GM21825 (cell line): Measurements from ENCODE around the gene PTPN21.

Experiments used
- ATAC-seq: cut with Tn5 transposase; IDR thresholded peaks from one replicate; pipeline ENCODE4 v1.9.1; 2021; ENCODE audit warnings: mild to moderate bottlenecking, moderate library complexity; ENCODE audit not compliant: unreplicated experiment

The PTPN21 gene

DNA sequence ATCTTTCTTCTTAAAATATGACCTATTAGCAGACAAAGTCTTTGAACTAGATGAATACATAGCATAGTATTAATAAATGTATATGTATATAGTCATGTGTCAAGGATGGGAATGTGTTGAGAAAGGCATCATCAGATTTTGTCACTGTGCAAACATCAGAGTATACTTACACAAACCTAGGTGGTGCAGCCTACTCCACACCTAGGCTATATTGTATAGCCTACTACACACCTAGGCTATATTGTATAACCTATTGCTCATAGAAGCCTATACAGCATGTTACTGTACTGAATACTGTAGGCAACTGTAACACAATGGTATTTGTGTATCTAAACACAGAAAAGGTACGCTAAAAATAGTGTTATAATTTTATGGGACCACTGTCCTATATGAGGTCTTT lies 47.6 kb downstream of the PTPN21 start:
- no peak for ATAC-seq

DNA sequence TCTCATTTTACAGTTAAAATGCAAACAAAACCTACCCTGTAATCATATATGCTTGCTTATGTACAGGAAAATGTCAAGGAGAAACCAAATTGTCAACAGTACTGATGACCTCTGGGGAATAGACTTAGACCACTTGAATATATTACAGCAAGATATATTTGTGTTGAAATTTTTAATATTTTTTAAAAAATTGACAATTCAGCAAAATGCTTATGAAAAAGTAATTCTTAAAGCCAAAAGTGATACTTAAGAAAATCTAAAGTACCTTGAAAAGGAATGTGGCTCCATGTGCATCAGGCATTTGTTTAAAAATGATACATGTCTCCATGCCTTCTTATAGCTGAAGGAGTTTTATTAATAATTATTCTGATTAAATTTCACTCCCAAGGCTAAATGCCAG lies 49.2 kb downstream of the PTPN21 start:
- ATAC-seq = no peak

DNA sequence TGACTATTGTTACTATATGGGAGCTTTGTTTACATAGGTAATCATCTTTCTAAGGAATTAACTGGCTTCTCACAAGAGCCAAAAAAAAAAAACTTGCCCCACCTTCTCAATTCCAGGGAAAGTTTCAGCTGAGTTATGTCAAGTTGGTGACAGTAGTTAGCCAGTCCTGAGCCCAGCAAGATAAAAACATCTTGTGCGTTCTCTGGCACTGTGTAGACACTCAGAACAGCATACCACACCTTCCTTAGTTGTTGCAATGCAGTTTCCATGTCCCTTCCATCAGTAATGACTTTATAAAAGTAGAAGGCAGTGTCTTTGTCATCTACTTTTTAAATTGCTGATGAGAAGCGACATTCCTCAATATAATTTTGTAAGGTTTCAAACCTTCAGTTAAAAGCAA lies 50.2 kb downstream of the PTPN21 start:
- ATAC-seq = no peak

DNA sequence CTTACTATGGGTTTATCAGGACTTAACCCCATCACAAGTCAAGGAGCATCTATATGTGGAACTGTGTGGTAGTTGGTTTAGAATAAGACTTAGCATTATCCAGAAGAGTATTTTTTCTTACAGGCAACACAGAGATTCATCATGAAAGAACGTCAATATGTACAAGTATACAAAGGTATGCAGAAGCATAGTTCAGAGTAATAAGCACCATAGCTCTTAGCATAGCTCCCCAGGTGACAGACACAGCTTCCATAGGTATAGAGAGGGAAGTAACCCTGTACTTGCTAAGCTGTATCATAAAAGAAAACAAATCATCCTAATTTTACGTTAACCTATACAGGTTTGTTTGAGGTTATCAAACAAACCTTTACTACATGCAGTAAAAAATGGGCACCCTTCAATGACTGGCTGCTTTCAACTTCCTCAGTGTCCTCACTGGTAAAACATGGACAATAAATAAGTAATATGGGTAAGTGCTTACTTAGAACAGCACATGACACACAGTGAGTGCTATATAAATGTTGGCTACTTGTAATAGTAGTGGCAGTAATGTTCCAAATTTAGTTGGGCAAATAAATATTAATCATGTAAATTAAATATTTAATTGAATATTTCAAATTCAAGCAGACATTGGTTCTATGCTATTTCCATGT lies 50.9 kb downstream of the PTPN21 start:
- ATAC-seq = no peak

DNA sequence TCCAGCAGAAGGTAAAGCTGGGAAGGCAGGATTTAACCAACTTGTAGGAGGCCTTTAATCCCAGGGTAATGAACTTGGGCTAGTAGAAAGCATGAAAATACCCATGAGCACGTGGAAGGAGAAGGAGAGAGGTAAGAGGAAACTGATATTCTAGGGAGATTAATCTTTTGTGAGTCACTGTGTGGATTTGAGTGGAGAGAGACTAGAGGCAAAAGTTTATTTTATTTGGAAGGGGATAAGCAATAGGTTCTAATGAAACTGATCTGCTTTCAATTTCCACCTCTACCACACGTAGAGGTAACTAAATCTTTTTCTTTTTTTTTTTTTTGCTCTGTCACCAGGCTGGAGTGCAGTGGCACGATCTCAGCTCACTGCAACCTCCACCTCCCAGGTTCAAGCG lies 52.1 kb downstream of the PTPN21 start:
- ATAC-seq = no peak

DNA sequence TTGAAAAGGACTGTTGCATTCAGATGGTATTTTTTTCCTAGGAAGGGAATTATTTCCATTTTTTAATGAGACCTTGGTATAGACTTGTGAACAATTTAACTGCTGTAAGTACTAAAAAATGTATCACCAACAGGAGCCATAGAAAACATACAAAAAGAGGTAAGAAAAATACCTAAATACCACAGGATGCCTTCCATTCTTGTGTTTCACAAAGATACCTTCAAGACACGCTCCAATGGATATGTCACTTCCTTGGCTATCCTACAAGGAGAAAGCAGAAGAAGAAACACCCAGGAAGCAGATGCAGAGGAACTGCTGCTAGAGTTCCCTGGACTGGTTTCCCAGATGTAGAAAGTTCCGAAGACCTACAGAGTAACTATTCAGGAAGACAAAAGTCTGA lies 54.2 kb downstream of the PTPN21 start:
- ATAC-seq = no peak

DNA sequence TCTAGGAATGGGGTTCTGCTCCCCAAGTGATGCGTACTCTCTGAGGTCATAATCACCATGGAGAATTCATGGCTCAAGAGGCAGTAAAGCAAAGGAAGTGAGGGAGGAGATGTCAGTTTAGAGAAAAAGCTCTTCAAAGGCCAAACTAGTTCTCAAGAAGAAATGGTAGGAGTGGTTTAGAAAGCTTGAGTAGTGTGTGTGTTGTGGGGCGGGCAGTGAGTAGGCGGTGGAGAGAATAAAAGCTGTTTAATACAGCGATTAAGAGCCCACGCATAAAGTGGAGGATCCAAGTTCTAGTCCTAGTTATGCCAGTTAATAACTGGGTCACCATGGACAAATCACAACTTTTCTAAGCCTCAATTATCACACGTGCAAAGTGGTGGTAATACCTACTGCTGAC lies 55.6 kb downstream of the PTPN21 start:
- no peak for ATAC-seq

DNA sequence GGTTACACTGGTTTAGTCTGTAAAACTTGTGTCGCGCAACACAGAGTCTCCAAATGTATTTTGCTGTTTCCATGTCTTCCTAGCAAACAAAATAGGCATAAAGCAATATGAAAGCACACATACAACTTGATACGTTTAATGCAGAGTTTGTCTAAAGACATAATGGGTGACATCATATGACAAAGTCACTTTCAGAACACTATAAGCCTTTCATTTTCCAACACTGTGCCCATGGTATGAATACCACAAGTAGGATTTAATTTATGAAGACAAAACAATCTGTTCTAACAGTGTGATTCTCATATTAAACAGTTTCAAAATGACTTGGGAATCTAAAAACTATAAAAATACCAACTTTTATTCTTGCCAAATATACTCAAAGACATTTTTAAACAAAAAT lies 58.4 kb downstream of the PTPN21 start:
- no peak for ATAC-seq

DNA sequence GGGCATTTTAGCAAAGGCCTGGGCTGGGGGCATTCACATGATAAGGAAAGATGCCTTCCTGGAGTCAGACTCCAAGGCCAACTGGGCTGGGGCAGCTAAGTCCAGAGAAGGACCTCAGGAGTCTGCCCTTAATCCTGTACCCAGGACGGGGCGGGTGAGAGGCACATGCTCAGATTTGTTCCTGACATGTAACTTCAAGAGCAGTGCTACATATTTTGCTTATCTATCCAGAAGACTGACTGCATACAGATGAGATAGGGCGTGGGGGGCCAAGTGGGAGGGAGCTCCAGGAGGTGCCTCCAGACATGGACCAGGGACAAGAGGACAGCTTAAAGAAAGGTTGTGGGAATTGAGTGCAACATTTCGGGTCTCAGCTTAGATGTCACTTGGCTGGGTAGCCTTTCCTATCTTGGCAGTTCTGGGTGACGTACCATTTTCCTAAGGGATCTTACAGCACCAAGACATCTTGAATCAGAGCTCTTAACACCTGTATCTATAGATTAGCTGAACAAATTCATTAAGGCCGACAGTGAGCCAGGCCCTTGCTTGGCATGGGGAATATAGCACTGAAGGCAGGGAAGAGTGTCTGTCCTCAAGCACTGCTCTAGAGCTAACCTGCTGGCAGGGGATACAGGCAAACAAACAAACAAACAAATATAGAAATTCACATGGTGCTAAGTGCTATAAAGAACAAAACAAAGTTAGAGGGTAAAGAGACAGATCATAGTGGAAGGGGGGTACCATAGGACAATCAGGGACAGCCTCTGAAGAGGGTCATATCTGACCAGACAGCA lies 61.2 kb downstream of the PTPN21 start:
- no peak for ATAC-seq

DNA sequence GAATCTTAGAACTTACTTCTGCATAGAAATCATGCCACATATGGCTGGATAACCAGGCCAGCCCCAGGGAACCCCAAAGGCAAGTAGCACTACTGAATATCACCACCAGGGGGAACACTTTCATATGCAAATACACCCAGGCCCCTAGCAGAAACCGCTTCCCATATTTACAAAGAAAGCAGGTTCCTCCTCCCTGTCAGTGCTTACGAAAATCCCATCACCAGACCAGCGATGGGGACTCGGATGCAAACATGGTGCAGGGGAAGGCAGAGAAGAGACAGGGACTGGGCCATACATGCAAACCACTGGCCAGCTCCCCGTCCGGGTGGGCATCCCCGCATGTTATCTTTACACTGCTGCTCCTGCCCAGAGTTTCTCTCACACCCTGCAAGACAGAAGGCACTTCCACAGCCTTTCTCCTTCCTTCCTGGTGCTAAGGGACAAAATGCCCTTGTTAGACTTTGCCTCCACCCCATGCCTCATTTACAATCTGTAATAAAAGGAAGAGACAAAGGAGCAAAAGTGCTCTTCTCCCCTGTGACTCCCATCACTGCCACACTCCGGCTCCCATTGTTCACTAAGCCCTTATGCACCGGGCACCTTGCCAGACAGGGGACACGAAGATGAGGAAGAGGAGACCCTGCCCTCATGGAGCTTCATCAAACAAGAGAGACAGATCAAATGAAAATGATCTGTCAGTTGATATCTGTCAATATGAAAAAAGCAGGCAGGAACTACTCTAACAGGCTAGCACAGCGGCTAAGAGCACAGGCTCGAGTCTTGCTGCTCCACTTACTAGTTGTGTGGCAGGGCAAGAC lies 62.3 kb downstream of the PTPN21 start:
- peak; percentile 94 for ATAC-seq

DNA sequence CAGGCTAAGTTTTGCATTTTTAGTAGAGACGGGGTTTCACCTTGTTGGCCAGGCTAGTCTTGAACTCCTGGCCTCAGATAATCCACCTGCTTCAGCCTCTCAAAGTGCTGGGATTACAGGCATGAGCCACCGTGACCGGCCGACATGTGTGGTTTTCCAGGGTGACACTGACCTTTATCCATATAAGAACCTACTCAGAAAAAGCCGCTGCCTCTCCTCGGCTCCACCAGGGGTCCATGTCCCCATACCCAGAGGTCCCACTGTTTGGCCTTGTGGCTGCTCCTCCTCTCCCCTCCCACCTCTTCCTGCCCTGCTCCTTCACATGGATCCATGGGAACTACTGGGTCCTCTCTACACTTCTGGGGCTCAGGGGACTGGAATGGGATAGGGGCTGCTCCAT lies 64.6 kb downstream of the PTPN21 start:
- ATAC-seq = no peak

DNA sequence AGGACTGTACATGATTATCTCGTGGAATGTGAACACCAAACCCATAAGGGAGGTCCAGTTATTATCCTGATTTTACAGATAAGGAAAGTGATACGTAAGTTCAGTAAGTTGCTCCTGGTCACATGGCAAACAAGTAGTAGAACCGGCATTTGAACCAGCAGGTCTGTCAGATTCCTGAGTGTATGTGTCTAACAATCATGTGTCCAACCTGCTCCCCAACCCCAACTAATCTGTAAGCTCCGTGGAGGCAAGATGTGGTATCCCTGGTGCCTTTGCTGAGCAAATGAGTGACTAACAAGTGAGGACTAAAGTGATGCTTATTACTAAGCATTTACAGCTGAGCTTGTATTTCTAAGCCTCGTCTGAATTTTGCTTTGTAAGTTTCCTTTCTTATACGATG lies 65.9 kb downstream of the PTPN21 start:
- ATAC-seq = no peak

DNA sequence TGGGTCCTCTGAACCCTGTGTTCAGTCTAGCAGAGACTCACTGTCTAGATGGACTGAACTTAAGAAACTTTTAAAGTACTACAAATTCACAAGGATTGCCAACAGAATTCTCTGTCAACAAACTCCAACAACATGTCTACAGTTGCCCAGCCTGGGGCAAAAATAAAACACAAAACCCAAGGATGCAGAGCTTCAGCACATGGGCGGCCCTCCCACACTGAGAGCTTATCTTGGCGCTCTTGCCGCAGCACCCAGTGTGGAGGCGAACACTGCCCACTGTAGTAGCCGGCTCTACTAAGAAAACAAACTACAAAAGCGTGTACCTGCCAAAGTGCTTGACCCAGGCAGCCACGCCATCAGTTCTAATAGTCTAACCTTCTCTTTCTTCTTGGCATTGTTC lies 66.7 kb downstream of the PTPN21 start:
- ATAC-seq = no peak

DNA sequence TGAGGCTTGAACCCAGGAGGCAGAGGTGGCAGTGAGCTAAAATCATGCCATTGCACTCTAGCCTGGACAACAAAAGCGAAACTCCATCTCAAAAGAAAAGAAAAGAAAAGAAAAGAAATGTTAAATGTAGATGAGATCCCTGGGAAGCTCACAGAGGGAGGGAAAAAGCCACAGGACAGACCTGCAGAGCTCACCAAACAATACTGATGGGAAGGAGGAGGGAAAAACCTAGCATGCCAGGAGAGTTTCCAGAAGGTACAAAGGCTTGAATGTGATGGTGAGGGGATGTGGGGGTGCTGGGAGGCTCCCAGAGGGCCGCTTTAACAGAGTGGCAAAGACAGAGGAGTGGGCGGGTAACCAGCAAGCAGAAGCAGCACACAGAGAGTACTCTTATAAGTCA lies 72.3 kb downstream of the PTPN21 start:
- ATAC-seq = no peak

DNA sequence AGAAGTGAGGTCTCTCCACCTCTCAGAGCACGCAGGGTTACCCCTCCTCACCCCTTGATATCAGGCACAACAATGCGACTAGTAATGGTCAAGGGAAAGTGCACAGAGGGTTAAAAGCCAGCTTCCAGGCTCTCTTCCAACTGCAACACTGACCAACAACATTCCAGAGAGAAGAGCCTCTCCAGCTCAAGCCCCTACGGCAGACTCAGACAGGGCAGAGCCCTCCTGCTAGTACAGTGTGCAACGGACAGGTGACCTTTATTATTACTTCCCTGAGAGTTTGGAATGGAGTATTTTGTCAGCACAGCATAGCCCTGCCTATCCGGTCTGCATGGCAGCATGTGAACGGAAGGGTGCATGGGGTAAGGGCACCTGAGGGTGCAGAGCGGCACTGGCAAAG lies 73.0 kb downstream of the PTPN21 start:
- ATAC-seq = no peak

DNA sequence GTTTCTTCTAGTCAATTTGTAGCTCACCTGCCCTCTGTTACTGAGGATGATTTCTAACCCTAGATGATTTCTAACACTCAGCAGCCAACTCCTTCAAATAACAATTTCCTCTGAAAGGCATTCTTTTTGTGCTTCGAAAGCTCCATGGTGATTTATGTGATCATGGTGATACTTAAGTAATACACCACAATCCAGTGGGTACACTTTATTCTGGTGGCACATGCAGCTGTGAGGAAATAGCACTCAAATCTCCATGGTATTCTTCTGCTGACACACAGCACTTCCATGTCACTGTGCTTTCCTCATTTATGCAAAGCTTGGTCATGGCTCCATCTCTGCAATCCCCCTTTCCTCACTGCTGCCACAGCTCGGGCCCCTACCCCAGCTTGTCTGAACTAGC lies 73.7 kb downstream of the PTPN21 start:
- no peak for ATAC-seq

DNA sequence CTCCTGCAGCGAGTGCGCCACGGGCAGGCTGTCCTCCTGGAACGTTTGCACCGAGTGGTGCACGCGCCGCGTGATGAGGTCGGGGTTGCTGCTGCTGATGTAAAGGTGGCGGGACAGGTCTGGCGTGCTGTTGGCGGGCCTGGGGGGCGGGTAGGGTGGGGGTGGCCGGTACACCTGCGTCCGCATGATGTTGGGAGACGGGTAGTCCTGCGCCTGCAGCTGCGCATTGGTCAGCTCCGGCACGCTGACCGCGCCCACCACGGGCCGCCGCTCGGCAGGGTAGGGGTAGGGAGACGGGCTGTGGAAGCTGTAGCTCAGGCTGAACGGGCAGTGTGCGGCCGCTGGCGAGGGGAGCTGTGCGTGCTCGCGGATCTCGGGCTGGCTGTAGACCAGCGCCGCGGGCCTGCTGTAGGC lies 75.2 kb downstream of the PTPN21 start:
- no peak for ATAC-seq

DNA sequence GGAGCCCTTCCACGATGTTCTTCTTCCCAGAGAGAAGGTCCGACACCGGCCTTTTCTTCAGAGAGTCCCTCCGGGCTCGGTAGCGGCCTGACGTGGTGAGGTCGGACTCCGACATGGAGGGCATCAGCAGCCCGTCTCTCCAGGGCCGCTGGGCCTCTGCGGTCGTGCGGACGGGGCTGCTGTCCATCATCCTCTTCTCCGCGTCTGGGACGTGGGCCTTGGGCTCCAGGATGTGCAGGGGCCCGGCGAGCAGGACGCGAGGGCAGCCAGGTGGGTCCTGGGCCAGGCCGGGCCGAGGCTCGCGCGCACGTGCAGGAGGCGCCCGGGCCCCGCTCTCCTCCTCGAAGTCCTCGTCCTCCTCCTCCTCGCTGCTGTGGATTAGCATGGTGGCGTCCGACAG lies 75.9 kb downstream of the PTPN21 start:
- ATAC-seq = no peak

DNA sequence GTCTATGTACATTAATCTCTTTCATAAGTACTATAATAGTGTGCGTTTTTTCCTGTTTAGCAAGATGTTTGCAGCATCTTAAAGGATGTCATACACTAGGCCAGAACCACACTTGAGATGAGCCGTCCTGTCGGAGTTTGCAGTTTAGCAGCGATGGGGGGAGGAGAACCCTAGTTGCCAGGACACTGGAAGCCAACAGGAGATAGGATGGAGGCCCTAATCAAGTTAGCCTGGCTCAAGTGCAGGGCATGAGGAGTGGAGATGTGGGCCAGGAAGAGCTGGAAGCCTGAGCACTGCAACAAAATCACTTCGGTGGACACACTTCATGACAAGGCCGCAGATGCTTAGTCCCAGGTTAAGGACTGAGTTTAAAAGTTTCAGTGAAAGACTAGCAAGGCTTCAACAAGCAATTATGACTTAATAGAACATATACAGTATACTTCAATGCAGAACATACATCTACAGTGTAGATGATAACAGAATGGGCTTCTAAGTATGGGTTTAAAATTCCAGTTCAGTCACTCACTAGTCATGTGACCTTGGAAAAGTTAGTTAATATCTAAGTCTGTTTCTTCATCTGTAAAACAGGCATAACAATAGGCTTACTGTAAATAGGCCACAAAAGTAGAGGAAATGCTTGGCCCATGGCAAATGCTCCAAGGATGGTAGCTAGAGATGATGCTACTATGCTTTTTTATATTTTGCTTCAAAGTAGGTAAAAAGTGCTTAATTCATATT lies 77.1 kb downstream of the PTPN21 start:
- ATAC-seq = no peak

DNA sequence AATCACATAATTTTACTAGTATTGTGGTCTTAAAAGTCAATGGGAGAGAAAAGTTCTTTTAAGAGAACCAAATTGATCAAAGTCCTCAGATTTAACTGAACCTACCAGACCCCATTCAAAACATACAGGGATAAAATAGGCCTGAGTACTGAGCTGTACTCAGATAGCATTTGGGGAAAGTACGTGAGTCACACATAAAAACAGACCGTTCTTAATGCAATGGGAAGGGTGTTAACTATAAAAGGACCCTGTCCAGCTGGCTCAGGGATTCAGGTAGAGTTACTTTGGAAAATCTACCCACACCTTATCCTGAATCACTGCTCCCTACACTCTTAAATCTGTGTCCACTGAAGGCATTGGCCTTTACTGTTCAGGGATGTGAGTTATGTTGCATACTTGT lies 78.0 kb downstream of the PTPN21 start:
- ATAC-seq = no peak

DNA sequence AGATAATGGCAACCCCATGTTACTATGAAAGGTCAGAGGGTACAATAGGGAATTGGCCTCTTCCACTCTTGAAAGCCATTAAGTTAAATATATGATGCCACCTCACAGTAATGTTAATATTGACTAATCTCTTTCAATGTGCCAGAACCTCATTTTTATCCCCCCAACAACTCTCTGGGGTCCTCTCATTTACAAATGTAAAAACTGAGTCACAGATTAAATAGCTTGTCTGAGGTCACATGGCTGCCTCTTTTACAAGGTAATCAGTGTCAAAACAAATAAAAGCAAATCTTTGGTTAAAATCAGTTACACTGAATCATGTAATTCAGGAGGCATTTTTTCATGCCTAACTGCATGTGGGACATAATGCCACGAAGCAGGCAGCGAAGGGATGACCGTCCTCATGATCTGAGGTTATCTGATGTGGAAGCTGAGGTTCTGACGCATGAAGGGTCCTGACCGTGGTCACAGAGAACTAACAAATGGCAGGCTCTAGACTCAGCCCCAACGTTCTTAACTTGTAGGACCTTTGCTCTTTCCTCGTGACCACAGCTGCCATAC lies 78.5 kb downstream of the PTPN21 start:
- no peak for ATAC-seq
